GM06990 (cell line): ENCODE results near the gene SBK3.

Experiments
- DNase-seq: peaks from one replicate; pipeline ENCODE4 v3.0.0-alpha.2; 2011; ENCODE audit not compliant: insufficient read length; ENCODE audit errors: extremely low read depth
- H3K27me3 ChIP-seq: replicated peaks from 2 replicates; pipeline ENCODE4 v1.6.0; 2011; ENCODE audit warnings: low read length; ENCODE audit not compliant: control insufficient read depth, insufficient read depth
- H3K36me3 ChIP-seq: 2 replicates; pipeline ENCODE4 v1.5.1; 2011; ENCODE audit warnings: low read length; ENCODE audit not compliant: control insufficient read depth, insufficient read depth
- H3K4me3 ChIP-seq: replicated peaks from 2 replicates; pipeline ENCODE4 v1.5.1; 2011; ENCODE audit warnings: low read depth, mild to moderate bottlenecking, control low read depth, low read length
- TF ChIP-seq, protein P1 (sequence below): IDR thresholded peaks from 2 replicates; pipeline ENCODE4 v1.5.1; 2011; ENCODE audit warnings: low read length, control low read depth, mild to moderate bottlenecking, inconsistent platforms; ENCODE audit not compliant: insufficient read depth, poor library complexity, severe bottlenecking

SBK3 gene

DNA sequence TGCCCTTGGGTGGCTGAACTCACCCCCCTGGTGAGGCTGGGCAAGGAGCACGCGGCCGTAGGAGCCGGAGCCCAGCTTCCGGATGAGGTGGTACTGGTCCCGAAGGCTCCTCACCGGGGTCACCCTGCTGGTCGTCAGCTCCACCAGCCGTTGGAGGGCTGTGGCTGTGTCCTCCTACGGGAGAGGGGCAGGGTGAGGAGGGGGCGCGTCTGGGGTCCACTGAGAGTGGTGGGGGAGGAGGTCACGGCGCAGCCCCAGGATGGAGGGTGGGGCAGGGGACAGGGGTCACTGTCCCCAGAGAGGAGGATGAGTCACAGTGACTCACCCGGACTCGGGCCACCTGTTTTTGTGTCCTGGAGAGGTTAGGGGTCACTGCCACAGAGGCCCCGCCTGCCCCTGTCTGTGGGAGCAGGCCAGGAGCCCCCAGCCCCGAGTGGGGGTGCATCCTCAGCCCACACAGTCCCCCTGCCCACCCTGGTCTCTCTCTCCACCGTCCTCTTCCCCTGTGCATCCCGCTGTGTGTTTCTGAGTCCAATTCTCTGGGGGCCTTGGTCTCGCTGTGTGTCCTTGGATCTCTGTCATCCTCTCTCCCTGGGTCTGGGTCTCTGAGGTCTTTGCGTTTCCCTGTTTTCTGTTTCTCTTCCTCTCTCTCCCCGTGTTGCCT lies 435 bp downstream of the SBK3 start:
- H3K27me3 ChIP-seq = peaks cover 2% of the 10 kb centered on the region; the same call in 1 of the 2 replicates
- no peak overlapping the region for H3K4me3 ChIP-seq
- TF ChIP-seq, protein P1, sequence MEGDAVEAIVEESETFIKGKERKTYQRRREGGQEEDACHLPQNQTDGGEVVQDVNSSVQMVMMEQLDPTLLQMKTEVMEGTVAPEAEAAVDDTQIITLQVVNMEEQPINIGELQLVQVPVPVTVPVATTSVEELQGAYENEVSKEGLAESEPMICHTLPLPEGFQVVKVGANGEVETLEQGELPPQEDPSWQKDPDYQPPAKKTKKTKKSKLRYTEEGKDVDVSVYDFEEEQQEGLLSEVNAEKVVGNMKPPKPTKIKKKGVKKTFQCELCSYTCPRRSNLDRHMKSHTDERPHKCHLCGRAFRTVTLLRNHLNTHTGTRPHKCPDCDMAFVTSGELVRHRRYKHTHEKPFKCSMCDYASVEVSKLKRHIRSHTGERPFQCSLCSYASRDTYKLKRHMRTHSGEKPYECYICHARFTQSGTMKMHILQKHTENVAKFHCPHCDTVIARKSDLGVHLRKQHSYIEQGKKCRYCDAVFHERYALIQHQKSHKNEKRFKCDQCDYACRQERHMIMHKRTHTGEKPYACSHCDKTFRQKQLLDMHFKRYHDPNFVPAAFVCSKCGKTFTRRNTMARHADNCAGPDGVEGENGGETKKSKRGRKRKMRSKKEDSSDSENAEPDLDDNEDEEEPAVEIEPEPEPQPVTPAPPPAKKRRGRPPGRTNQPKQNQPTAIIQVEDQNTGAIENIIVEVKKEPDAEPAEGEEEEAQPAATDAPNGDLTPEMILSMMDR = no peak
- no peak for DNase-seq
- H3K36me3 ChIP-seq = no peaks in the 10 kb centered on the region

DNA sequence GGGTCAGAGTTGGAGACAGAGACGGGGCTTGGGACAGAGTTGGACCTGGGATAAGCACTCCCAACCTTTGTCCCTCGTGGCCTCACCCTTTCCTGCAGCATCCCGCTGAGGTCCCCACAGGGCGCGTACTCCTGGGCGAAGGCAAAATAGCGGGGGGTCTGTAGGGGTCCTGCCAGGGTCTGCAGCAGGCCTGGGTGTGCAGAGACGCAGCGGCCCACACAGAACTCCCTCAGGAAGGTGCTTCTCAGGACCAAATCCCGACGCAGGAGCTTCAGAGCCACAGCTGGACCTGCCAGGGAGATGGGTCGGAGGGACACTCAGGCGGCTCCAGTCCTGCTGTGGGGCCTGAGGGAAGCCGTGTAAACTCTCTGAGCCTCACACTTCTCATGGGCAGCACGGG lies 1.3 kb downstream of the SBK3 start:
- DNase-seq = no peak
- Histone ChIP-seq H3K36me3 (no peaks in the 10 kb centered on the region), H3K4me3 (no peak overlapping the region), H3K27me3 (peaks cover 2% of the 10 kb centered on the region; the same call in 1 of the 2 replicates)
- TF ChIP-seq, protein P1 = no peak

DNA sequence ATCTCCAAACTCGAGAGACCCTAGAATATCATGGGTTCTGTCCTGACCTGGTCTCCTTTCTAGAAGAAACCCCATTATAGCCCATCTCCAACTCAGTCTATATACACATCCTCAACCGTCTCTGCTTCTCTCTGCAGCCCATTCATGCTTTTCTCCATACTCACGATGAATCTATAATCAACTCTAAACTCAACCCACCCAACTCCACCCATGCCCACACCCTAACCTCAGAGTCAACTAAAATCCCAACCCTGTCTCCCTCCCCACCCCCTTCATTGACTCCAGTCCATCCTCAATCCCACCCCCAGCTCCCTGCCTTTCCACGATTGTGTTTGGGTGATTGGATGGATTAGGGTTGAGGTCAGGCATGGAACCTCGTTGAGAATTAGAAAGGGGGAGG lies 1.8 kb downstream of the SBK3 start:
- Histone ChIP-seq H3K27me3 (peaks cover 2% of the 10 kb centered on the region; the same call in 1 of the 2 replicates), H3K4me3 (no peak overlapping the region), H3K36me3 (no peaks in the 10 kb centered on the region)
- TF ChIP-seq, protein P1 = no peak
- no peak for DNase-seq

DNA sequence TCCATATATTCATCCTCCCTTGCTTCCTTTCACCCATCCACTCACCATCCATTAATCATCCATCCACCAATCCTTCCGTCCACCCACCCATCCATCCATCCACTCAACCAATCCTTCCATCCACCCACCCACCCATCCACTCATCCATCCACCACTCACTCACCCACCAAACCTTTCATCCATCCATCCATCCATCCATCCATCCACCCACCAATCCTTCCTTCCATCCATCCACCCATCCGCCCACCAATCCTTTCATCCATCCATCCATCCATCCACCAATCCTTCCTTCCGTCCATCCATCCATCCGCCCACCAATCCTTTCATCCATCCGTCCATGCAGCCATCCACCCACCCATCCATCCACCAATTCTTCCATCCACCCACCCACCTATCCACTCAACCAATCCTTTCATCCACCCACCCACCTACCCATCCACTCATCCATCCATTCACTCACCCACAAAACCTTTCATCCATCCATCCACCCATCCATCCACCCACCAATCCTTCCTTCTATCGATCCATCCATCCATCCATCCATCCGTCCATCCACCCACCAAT lies 3.0 kb downstream of the SBK3 start:
- no peaks in the 10 kb centered on the region for H3K36me3 ChIP-seq
- no peak for DNase-seq
- TF ChIP-seq, protein P1 = no peak
- peaks cover 2% of the 10 kb centered on the region; the same call in 1 of the 2 replicates for H3K27me3 ChIP-seq
- H3K4me3 ChIP-seq = no peak overlapping the region

DNA sequence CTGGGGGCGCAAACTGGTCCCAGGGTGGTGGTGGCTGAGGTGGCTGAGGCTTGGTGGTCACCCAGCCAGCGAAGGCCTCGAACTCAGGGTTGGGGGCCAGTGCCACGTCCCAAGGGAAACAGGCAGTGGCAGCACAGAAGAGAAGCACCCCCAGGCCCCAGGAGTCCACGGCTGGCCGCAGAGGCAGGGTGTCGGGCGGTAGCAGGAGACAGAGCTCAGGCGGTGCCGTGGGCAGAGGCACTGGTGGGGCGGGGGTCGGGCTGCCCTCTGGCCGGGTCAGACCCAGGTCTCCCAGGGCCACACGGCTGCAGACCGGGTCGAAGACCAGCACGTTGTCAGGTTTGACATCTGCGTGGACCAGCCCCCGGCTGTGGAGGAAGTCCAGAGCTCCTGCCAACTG lies 4.3 kb downstream of the SBK3 start:
- Histone ChIP-seq H3K36me3 (no peaks in the 10 kb centered on the region), H3K27me3 (no peaks in the 10 kb centered on the region; the same call in 1 of the 2 replicates), H3K4me3 (no peak overlapping the region)
- TF ChIP-seq, protein P1 = no peak
- DNase-seq = no peak

DNA sequence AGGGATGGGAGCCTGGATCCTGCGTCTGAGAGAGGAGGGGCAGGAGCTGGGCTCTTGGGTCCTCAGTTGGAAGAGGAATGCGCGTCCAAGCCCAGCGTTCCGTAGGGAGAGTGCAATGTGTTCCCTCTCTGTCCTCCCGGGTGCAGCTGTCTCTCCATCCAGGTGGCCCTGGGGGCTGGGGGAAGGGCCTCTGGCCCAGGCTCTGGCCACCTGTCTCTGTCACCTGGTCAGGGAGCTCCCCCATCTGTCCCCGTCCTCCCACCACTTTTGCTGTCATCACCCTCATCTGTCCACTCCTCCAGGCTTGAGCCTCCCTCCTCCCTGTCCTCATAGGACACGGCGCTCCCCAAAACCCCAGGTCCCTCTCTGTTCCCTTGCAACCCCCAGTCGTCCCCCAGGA lies 4.7 kb downstream of the SBK3 start:
- Histone ChIP-seq H3K27me3 (no peaks in the 10 kb centered on the region; the same call in 1 of the 2 replicates), H3K36me3 (no peaks in the 10 kb centered on the region), H3K4me3 (no peak overlapping the region)
- DNase-seq = no peak
- TF ChIP-seq, protein P1 = no peak
